IMR-90 (cell line): Measurements from ENCODE around the gene C1orf56.

ENCODE experiments used
- BHLHE40 ChIP-seq: fragments of 150-350 bp; IDR thresholded peaks from 2 replicates; pipeline ENCODE4 v1.6.1; 2016; ENCODE audit warnings: mild to moderate bottlenecking, low read depth, low read length
- CEBPB ChIP-seq: IDR thresholded peaks from 2 replicates; pipeline ENCODE4 v1.6.1; 2012; ENCODE audit warnings: low read depth, low read length, improper control_type of control experiment
- CTCF ChIP-seq: conservative IDR thresholded peaks from 2 replicates; pipeline ENCODE4 v1.5.1; 2012; ENCODE audit warnings: mild to moderate bottlenecking, low read depth, low read length, improper control_type of control experiment
- MXI1 ChIP-seq: IDR thresholded peaks from 2 replicates; pipeline ENCODE4 v1.6.1; 2012; ENCODE audit warnings: low read depth, mild to moderate bottlenecking, low read length, moderate library complexity, borderline replicate concordance
- POLR2A ChIP-seq: IDR thresholded peaks from 2 replicates; pipeline ENCODE4 v1.6.1; 2012; ENCODE audit warnings: mild to moderate bottlenecking, low read depth, low read length
- RAD21 ChIP-seq: IDR thresholded peaks from 2 replicates; pipeline ENCODE4 v1.6.1; 2012; ENCODE audit warnings: low read length, improper control_type of control experiment
- USF2 ChIP-seq: fragments of 150-350 bp; IDR thresholded peaks from 2 replicates; pipeline ENCODE4 v1.6.1; 2017; ENCODE audit warnings: mild to moderate bottlenecking, antibody characterized with exemption, low read length, low read depth

GRCh38 chr1:151010346-151010726 is 37.2 kb upstream of the C1orf56 start:
- TF ChIP-seq CTCF (no peak), MXI1 (no peak), POLR2A (no peak), BHLHE40 (no peak), USF2 (no peak), CEBPB (no peak), RAD21 (no peak)
